Measurements from ENCODE around the gene RFK. TPM values are rescaled to one million over a fixed set of nuclear protein-coding genes. Genes with fewer than 3 reads are reported as not detected.

Gene RFK
- total RNA-seq, 1 donor from 2014 or later = 28.7 TPM

DNA sequence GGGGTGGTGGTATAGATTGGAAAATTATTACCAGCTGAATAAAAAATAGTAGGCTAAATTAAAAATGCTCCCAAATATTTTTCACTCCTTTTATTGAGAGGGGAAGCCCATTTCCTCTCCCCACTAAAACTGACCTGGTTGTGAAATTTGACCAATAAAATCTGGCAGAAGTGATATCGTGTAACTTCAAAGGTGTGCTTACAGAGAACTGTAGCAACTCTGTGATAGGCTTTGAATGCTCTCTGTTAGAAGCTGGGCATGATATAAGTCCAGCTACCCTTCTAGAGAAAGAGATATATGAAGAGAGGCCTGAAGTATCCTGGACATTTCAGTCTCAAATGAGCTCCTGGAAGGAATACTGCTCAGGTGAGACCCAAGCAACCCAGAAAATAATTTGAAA is 10.2 kb upstream of the RFK start:
- H3K27me3 ChIP-seq (ENCODE audit: control insufficient read depth, insufficient read depth, low read length) = no peaks in the 10 kb centered on the region
- H3K36me3 ChIP-seq (ENCODE audit: control insufficient read depth, insufficient read depth, low read length) = no peaks in the 10 kb centered on the region
- no peak overlapping the region for H3K4me3 ChIP-seq (ENCODE audit: low read depth, low read length)
- FAIRE-seq = no peak
- TF ChIP-seq, protein P1, sequence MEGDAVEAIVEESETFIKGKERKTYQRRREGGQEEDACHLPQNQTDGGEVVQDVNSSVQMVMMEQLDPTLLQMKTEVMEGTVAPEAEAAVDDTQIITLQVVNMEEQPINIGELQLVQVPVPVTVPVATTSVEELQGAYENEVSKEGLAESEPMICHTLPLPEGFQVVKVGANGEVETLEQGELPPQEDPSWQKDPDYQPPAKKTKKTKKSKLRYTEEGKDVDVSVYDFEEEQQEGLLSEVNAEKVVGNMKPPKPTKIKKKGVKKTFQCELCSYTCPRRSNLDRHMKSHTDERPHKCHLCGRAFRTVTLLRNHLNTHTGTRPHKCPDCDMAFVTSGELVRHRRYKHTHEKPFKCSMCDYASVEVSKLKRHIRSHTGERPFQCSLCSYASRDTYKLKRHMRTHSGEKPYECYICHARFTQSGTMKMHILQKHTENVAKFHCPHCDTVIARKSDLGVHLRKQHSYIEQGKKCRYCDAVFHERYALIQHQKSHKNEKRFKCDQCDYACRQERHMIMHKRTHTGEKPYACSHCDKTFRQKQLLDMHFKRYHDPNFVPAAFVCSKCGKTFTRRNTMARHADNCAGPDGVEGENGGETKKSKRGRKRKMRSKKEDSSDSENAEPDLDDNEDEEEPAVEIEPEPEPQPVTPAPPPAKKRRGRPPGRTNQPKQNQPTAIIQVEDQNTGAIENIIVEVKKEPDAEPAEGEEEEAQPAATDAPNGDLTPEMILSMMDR (IDR thresholded peaks at IDR 0.05; ENCODE audit: insufficient read depth, low read length, severe bottlenecking) = no peak
- no peak for DNase-seq (ENCODE audit: low read depth)

DNA sequence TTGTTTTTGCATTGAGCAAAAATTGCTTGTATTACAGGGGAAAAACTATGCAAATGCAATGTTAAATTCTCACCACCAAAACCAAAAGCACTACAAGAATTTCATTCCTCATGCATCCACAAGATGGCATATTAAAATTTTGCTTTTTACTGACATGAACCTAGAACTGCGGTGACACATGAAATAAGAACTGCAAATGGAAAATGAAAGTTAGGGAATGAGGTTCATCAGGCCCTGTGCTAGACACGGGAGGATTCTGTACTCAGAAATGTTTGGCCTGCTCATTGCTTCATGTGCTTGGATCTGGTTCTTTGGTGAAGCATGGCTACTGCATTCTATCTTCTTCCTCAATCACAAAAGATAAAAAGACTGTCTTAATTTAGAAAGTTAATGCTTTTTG is 9.1 kb upstream of the RFK start:
- DNase-seq (ENCODE audit: low read depth) = peak; percentile 69
- FAIRE-seq = no peak
- Histone ChIP-seq H3K4me3 (ENCODE audit: low read depth, low read length) (no peak overlapping the region), H3K27me3 (ENCODE audit: control insufficient read depth, insufficient read depth, low read length) (no peaks in the 10 kb centered on the region), H3K36me3 (ENCODE audit: control insufficient read depth, insufficient read depth, low read length) (no peaks in the 10 kb centered on the region)
- TF ChIP-seq, protein P1 (IDR thresholded peaks at IDR 0.05; ENCODE audit: insufficient read depth, low read length, severe bottlenecking) = peak; percentile 34

DNA sequence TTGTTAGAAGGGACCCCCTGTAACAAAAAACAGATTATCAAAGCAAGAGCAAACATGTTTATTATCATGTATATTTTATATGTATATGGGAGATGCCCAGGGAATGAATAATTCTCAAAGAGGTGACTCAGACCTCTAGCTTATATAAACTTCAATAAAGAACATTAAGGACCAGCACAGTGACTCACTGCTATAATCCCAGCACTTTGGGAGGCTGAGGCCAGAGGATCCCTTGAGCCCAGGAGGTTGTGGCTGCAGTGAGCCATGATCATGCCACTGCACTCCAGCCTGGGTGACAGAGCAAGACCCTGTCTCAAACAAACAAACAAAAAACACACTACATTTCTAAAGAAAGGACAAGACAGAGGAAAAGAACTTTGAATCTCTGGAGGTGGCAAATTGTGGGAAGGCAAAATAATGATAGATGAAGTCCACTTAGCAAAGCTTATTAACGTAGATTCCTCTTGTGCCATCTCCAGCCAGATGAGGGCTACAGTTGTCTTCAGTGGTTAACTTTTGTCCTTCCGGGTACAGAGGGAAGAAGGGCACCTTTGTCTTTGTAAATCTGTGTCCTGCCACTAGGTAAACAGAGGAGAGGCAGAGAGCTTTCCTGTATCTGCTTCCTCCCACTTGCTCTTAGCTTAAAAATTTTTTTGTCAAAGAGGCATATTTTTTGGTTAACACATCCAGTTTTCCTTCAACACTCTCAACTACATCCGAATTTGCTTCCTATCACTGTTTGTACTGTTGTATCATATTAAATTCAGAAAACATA is 7.5 kb upstream of the RFK start:
- TF ChIP-seq, protein P1 (IDR thresholded peaks at IDR 0.05; ENCODE audit: insufficient read depth, low read length, severe bottlenecking) = no peak
- FAIRE-seq (no peak), DNase-seq (ENCODE audit: low read depth) (peak; percentile 46)
- Histone ChIP-seq H3K4me3 (ENCODE audit: low read depth, low read length) (no peak overlapping the region), H3K27me3 (ENCODE audit: control insufficient read depth, insufficient read depth, low read length) (no peaks in the 10 kb centered on the region), H3K36me3 (ENCODE audit: control insufficient read depth, insufficient read depth, low read length) (no peaks in the 10 kb centered on the region)

DNA sequence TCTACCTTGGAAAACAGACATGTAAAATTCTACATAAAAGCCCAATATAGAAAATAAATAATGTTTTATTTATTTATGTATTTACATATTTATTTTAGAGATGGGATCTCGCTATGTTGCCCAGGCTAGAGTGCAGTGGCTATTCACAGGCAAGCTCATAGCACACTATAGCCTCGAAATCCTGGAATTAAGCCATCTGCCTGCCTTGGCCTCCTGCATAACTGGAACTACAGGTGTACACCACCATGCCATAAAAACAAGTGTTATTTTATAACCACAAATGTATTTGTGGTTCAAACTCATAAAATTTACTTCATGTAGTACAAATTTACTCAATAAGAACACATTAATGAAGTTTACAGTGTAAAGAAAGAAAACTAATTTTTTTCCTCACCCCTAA is 7.0 kb upstream of the RFK start:
- TF ChIP-seq, protein P1 (IDR thresholded peaks at IDR 0.05; ENCODE audit: insufficient read depth, low read length, severe bottlenecking) = no peak
- Histone ChIP-seq H3K36me3 (ENCODE audit: control insufficient read depth, insufficient read depth, low read length) (no peaks in the 10 kb centered on the region), H3K27me3 (ENCODE audit: control insufficient read depth, insufficient read depth, low read length) (no peaks in the 10 kb centered on the region), H3K4me3 (ENCODE audit: low read depth, low read length) (no peak overlapping the region)
- FAIRE-seq = no peak
- no peak for DNase-seq (ENCODE audit: low read depth)

DNA sequence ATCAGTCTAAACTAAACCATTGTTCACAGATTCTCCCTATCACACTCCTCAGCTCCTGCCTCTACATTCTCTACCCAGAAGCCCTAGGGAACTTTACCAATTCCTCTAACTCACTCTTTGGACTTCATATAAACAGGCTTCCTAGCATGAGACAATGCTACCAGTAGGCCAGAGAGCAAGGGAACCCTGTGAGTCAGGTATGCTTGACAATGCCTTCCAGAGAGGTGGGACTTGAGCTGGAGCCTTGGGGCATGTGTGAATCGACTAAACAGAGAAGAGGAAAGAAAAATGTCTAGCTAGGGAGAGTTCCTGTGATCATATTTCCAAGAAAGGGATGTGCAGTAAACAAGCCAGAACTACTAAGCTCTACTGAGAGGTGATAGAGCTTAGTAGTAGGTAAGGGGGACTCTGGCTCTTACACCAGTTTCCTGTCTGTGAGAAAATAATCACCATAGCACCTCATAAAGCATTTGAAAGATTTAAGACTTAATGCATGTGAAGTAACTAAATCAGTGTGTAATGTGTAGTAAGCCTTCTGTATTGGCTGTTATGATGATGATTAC is 6.4 kb upstream of the RFK start:
- H3K4me3 ChIP-seq (ENCODE audit: low read depth, low read length) = no peak overlapping the region
- TF ChIP-seq, protein P1 (IDR thresholded peaks at IDR 0.05; ENCODE audit: insufficient read depth, low read length, severe bottlenecking) = no peak
- H3K36me3 ChIP-seq (ENCODE audit: control insufficient read depth, insufficient read depth, low read length) = no peaks in the 10 kb centered on the region
- no peaks in the 10 kb centered on the region for H3K27me3 ChIP-seq (ENCODE audit: control insufficient read depth, insufficient read depth, low read length)
- peak; percentile 62 for FAIRE-seq
- DNase-seq (ENCODE audit: low read depth) = peak; percentile 85

Measured in bronchial epithelial cell (primary cell).